ENCODE measurements around the gene EVL.
"Not testable (repeated sequence)": the region's sequence is repeated elsewhere in the genome, so short reads cannot be mapped to it uniquely, and the experiment has no call there.

Gene EVL

GRCh38 chr14:100039903-100040302 is 25.3 kb upstream of the EVL start:
- no peak for DNase-seq

- peak; percentile 53 for DNase-seq
Observed at GRCh38 chr14:100041271-100041670, 24.0 kb upstream of the EVL start.

GRCh38 chr14:100042286-100042685 is 22.9 kb upstream of the EVL start:
- DNase-seq, result no peak

GRCh38 chr14:100045642-100046344 is 19.4 kb upstream of the EVL start:
- DNase-seq, result no peak

- DNase-seq, result no peak
Observed at GRCh38 chr14:100047600-100047999, 17.6 kb upstream of the EVL start.

GRCh38 chr14:100048786-100049185 is 16.4 kb upstream of the EVL start:
- DNase-seq, result no peak

GRCh38 chr14:100049220-100049619 is 16.0 kb upstream of the EVL start:
- no peak for DNase-seq

- DNase-seq, result no peak
Observed at GRCh38 chr14:100051103-100051502, 14.1 kb upstream of the EVL start.

- DNase-seq, result no peak
Observed at GRCh38 chr14:100051543-100051942, 13.7 kb upstream of the EVL start.

- no peak for DNase-seq
Observed at GRCh38 chr14:100052819-100053218, 12.4 kb upstream of the EVL start.

GRCh38 chr14:100054316-100055075 is 10.7 kb upstream of the EVL start:
- no peak for DNase-seq

GRCh38 chr14:100056431-100056830 is 8.8 kb upstream of the EVL start:
- DNase-seq, result no peak

GRCh38 chr14:100056964-100057795 is 8.0 kb upstream of the EVL start:
- peak; percentile 13 for DNase-seq

GRCh38 chr14:100058777-100059437 is 6.3 kb upstream of the EVL start:
- no peak for DNase-seq

GRCh38 chr14:100059438-100059781 is 5.8 kb upstream of the EVL start:
- DNase-seq, result no peak

- no peak for DNase-seq
Observed at GRCh38 chr14:100060760-100061159, 4.5 kb upstream of the EVL start.

GRCh38 chr14:100062590-100062989 is 2.6 kb upstream of the EVL start:
- no peak for DNase-seq

- DNase-seq, result no peak
Observed at GRCh38 chr14:100063314-100063941, 1.8 kb upstream of the EVL start.

GRCh38 chr14:100064335-100065092 is 708 bp upstream of the EVL start:
- not testable (repeated sequence) for DNase-seq

- peak; percentile 79 for DNase-seq
Observed at GRCh38 chr14:100065942-100066574, 836 bp downstream of the EVL start.

- no peak for DNase-seq
Observed at GRCh38 chr14:100066962-100067361, 1.7 kb downstream of the EVL start.

Measured in GF-D8 (cell line).